Activated T-cell treated with anti-CD3 and anti-CD28 coated beads for 24 hours (primary cell): ENCODE results near the gene TBX4.
"Not testable (repeated sequence)": the region's sequence is repeated elsewhere in the genome, so short reads cannot be mapped to it uniquely, and the experiment has no call there.

Experiments
- DNase-seq: peaks from one replicate; pipeline ENCODE4 v3.0.0-alpha.2; 2020; ENCODE audit warnings: low read depth

Gene TBX4

GRCh38 chr17:61527441-61527840 is 75.2 kb downstream of the TBX4 start:
- DNase-seq, result not testable (repeated sequence)

- no peak for DNase-seq
Measured at GRCh38 chr17:61528171-61528570, 75.9 kb downstream of the TBX4 start.

GRCh38 chr17:61531223-61531622 is 79.0 kb downstream of the TBX4 start:
- DNase-seq, result no peak

- DNase-seq, result no peak
Measured at GRCh38 chr17:61532826-61533225, 80.6 kb downstream of the TBX4 start.

DNA sequence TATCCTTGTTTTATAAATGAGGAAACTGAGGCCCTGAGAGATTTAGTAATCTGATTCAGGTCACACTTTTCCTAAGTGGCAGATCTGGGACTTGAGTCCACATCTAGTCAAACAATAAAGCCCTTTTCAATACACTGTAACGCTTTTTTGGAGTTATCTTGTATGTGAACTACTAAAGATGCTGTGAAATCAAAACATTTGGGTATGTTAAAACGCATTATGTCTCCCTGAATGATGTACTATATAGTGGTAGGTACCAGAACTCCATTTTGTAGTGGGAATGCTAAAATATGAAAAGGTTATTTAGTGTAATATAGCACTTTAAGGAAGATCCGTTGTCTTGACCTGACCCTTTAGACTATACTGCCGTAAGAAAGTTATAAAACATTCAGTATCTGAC is 81.6 kb downstream of the TBX4 start:
- DNase-seq, result no peak

- DNase-seq, result no peak
Measured at GRCh38 chr17:61534414-61534813, 82.2 kb downstream of the TBX4 start.
